ENCODE data around the gene RRAS.
"Not testable (repeated sequence)": the region's sequence is repeated elsewhere in the genome, so short reads cannot be mapped to it uniquely, and the experiment has no call there.

The RRAS gene

GRCh38 chr19:49626226-49626625 lies 13.7 kb downstream of the RRAS start:
- no peak for DNase-seq

DNA sequence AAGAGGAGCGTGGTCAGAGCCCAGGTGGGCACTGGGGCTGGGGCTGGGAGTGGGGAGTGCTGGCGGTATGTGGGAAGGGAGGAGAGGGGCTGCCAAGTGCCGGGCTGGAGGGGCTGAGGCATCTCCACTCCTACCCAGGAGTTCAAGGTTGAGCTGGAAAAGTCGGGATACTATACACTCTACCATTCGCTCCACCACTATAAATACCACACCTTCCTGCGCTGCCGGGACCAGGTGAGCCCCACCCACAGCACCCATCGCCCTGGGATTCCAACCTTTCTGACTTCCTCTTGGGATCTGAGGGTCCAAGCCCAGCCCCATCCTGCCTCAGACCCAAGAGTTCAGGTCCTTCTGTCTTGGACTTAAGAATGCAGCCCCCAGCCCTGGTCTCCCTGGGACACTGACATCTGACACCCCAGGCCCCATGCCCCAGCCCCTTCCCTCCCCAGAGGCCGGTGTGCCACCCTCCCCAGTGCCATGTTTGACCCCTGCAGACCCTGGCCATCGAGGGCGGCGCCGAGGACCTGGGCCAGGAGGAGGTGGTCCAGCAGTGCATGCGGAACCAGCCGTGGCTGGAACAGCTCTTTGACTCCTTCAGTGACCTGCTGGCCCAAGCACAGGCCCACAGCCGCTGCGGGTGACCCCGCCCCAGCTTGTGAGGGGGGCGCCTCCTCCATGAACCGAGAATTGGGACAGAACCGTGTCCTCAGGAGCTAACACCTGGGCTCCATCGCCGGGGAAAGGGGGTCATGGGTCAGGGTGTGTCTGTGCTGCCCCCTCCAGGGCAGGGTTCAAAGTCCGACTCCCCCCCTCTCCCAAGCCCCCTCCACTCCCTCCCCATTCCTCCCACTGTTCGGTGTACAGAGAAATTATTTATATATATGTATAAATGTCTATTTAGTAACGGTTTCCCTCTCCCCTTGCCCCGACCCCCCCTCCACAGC lies 14.7 kb downstream of the RRAS start:
- no peak for DNase-seq

GRCh38 chr19:49617860-49618259 lies 22.1 kb downstream of the RRAS start:
- not testable (repeated sequence) for DNase-seq

- DNase-seq, result no peak
Observed at GRCh38 chr19:49616945-49617344, 23.0 kb downstream of the RRAS start.

DNA sequence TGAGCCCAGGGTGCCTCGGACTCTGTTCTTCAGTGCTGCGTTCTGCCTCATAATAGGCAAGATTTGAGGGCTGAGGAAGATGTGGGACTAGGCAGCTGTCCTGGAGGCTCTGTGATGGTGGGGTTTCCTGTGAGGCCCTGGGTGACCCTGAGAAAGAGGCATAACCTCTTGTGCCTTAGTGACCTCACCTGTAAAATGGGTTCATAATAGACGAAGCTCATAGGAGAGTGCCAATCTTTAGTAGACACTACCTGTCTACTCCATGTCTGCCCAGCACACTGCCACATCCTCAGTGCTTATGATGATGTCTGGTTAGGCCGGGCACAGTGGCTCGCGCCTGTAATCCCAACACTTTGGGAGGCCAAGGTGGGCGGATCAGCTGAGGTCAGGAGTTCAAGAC lies 23.4 kb downstream of the RRAS start:
- DNase-seq, result no peak

DNA sequence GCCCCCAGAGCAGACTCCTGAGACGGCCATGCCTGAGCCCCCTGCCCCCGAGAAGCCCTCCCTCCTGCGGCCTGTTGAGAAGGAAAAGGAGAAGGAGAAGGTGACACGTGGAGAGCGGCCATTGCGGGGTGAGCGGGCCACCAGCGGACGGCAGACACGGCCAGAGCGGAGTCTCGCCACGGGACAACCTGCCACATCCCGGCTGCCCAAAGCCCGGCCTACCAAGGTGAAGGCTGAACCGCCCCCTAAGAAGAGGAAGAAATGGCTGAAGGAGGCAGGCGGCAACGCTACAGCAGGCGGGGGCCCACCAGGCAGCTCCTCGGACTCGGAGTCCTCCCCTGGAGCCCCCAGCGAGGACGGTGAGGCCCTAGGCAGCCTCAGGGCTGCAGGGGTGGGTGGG lies 24.1 kb downstream of the RRAS start:
- DNase-seq, result no peak

- DNase-seq, result peak; percentile 81 to 87 (median 81)
Observed at GRCh38 chr19:49614096-49614833, 25.7 kb downstream of the RRAS start.

DNA sequence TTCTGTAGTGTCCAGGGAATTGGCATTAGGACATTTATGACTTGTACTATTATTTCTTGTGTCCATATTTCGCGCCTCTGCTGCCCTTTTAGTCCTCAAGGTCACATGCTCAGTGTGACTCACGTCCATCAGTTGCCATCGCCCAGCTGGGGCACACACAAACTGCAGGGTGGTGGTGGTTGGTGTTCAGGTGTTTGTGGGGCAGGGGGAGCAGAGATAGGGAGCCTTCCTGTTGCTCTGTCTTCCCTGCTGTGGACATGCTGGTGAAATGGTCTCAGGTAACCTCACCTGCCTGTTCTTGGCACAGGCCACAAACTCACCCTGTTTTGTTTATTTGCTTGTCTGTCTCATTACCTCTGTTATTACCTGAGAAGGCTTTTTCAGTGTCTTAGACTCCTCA lies 26.6 kb downstream of the RRAS start:
- peak; percentile 54 to 65 (median 62) for DNase-seq

DNA sequence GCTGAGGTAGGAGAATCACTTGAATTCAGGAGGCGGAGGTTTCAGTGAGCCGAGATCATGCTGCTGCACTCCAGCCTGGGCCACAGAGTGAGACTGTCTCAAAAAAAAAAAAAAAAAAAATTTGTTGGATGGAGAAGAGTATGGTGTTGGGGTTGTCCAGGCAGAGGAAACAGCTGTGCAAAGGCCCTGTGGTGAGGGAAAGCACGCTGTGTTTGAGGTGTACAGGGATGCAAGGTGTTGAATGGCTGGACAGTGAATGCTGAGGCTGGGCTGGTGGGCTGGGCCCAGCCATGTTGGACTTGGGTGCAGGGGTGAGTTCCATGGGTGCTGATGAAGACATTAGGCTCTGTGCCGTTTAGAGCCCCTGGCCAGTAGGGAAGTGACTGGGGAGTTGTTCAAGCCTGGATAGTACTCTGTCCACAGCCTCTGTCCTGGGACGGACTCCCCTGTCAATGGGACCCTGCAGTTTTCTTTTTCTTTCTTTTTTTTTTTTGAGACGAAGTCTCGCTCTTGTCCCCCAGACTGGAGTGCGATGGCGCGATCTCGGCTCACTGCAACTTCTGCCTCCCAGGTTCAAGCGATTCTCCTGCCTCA lies 30.3 kb downstream of the RRAS start:
- DNase-seq, result no peak

GRCh38 chr19:49605605-49606004 lies 34.3 kb downstream of the RRAS start:
- DNase-seq, result no peak

DNA sequence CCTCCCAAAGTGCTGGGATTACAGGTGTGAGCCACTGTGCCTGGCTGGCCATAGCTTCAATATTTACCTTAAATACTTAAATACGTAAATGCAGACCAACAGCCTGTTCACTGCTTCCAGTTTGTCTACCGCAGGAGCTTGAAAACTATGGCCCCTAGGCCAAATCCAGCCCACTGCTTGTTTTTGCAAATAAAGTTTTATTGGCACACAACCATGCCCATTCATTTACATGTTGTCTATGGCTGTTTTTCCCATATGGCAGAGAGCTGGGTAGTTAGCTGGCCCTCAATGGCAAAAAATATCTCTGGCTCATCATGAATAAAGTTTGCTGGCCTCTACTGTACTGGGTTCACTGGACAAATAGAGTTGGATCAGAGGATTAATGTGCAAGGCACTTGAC lies 37.1 kb downstream of the RRAS start:
- DNase-seq, result no peak

DNA sequence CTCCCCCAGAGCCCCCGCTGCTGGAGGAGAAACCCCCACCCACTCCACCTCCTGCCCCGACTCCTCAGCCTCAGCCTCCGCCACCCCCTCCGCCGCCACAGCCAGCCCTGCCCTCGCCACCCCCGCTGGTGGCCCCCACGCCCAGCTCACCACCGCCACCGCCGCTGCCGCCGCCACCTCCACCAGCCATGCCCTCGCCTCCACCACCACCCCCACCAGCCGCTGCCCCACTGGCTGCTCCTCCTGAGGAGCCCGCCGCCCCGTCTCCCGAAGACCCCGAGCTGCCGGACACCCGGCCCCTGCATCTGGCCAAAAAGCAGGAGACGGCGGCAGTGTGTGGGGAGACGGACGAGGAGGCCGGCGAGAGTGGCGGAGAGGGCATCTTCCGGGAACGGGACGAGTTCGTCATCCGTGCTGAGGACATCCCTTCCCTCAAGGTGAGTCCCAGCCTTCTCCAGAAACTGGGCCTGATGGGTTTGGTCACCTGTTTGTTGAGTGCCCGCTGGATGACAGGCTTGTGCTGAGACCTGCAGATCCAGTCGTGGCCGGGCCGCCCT lies 38.4 kb downstream of the RRAS start:
- DNase-seq, result no peak

- peak; percentile 43 to 55 (median 47) for DNase-seq
Observed at GRCh38 chr19:49599378-49600295, 40.3 kb downstream of the RRAS start.

DNA sequence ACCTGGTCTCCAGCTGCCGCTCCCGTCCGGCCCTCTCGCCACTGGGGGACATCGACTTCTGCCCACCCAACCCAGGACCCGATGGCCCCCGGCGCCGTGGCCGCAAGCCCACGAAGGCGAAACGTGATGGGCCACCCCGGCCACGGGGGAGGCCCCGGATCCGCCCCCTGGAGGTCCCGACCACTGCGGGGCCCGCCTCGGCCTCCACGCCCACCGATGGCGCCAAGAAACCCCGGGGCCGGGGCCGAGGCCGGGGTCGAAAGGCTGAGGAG lies 42.3 kb downstream of the RRAS start:
- DNase-seq, result no peak

GRCh38 chr19:49596954-49597702 lies 42.8 kb downstream of the RRAS start:
- DNase-seq, result no peak

DNA sequence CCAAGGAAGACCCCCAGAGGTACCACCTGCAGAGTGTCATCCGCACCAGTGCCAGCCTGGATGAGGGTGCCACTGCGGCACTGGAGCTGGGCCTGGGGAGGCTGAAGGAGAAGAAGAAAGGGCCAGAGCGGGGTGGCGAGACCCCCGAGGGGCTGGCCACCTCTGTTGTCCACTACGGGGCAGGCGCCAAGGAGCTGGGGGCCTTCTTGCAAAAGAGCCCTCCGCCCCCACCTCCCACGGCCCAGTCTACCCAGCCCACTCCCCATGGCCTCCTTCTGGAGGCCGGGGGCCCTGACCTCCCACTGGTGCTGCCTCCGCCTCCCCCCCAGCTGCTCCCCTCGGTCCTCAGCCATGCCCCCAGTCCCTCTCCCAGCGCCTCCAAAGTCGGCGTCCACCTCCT lies 43.5 kb downstream of the RRAS start:
- DNase-seq, result no peak

GRCh38 chr19:49595819-49596404 lies 44.0 kb downstream of the RRAS start:
- no peak for DNase-seq

- no peak for DNase-seq
Observed at GRCh38 chr19:49594993-49595818, 44.7 kb downstream of the RRAS start.

DNA sequence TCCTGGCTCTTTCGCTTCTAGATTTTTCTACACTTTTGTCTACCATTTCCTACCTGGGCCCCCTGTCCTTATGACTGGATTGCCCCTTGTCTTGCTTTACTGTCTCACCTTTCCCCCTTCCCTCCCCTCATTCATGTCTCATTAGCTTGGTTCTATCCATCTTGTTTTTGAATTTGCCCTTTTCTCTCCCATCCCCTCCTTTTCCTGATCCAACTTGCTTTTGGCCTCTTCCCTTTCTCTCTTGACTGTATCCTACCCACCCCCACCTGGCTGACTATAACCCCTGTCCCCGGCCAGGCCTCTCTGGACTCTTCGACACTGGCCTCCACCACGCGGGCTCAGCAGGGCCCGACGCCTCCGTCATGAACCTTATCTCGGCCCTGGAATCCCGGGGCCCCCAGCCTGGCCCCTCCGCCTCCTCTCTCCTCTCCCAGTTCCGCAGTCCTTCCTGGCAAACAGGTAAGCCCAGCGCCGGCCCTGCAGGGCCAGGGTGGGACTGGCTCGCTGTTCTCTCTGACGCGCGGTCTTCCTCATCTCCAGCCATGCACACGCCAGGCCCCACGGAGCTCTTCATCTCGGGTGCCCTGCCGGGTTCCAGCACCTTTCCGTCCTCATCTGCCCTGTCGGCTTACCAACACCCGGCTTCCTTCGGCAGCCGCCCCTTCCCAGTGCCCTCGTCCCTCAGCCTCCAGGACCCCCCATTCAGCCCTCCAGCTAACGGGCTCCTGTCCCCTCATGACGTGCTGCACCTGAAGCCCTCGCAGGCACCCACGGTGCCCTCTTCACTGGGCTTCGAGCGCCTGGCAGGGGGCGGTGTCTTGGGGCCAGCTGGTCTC lies 45.6 kb downstream of the RRAS start:
- no peak for DNase-seq
